NB4 (cell line): ENCODE data around the gene JAML.

ENCODE experiments used
- DNase-seq: peaks from one replicate; pipeline ENCODE4 v3.0.0; 2010; ENCODE audit warnings: low read depth
- H3K4me3 ChIP-seq: one replicate; pipeline ENCODE4 v1.5.1; 2011; ENCODE audit warnings: mild to moderate bottlenecking, low read depth, low read length, moderate library complexity
- CTCF ChIP-seq: IDR thresholded peaks from one replicate; pipeline ENCODE4 v1.5.1; 2012; ENCODE audit warnings: low read depth, low read length
- MAX ChIP-seq: IDR thresholded peaks from 2 replicates; pipeline ENCODE4 v1.6.1; 2011; ENCODE audit warnings: low read depth, low read length
- MYC ChIP-seq: IDR thresholded peaks from 2 replicates; pipeline ENCODE4 v1.6.1; 2011; ENCODE audit warnings: low read depth, low read length
- POLR2A ChIP-seq: IDR thresholded peaks from 2 replicates; pipeline ENCODE4 v1.6.1; 2011; ENCODE audit warnings: mild to moderate bottlenecking; ENCODE audit not compliant: insufficient read length; ENCODE audit errors: extremely low read depth

JAML gene

GRCh38 chr11:118223570-118223969 lies 1.2 kb downstream of the JAML start:
- H3K4me3 ChIP-seq: no peak overlapping the region
- no peak for DNase-seq
- TF ChIP-seq CTCF (no peak), MYC (no peak), MAX (no peak), POLR2A (no peak)

DNA sequence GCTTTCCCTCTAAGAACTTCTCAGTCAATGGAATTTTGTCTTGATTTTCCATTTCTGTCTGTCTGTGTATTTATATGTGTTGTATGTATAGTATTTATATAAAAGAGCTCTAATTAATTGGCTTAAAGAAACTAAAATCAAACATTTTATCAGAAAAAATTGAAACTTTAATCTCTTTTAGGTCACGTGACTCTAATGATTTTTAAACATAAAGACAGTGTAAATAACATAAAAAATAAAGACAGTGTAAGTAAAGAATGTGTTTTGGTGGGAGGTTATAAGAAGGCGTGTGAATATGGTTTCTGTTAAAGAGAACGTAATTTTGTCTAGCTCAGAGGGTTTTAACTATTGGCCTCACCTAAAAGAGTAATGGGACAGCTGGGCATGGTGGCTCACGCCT lies 2.4 kb downstream of the JAML start:
- DNase-seq: no peak
- TF ChIP-seq POLR2A: no peak
- no peak overlapping the region for H3K4me3 ChIP-seq

DNA sequence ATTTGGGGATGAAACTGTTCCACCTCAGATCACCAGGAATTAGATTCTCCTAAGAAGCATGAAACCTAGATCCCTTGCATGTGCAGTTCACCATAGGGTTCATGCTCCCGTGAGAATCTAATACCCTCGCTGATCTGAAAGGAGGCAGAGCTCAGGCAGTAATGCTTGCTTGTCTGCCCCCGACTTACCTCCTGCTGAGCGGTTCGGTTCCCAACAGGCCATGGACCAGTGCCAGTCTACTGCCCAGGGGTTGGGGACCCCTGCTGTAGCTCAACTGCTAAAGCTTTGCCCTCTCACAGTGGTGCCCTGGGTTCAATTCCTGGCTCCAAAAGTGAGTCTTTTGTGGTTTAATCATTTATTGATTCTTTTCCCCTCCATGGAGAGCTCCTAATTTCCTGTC lies 3.4 kb downstream of the JAML start:
- no peak overlapping the region for H3K4me3 ChIP-seq
- TF ChIP-seq MYC (no peak), POLR2A (no peak), MAX (no peak), CTCF (no peak)
- DNase-seq: no peak

- H3K4me3 ChIP-seq: no peak overlapping the region
- DNase-seq: no peak
- TF ChIP-seq CTCF: no peak
- TF ChIP-seq MAX: no peak
- no peak for TF ChIP-seq MYC
- TF ChIP-seq POLR2A: no peak
These were observed 5.1 kb downstream of the JAML start for GRCh38 chr11:118219732-118220131.

GRCh38 chr11:118219244-118219643 lies 5.6 kb downstream of the JAML start:
- H3K4me3 ChIP-seq: no peak overlapping the region
- no peak for TF ChIP-seq POLR2A
- TF ChIP-seq MAX: no peak
- TF ChIP-seq CTCF: no peak
- TF ChIP-seq MYC: no peak
- DNase-seq: no peak

DNA sequence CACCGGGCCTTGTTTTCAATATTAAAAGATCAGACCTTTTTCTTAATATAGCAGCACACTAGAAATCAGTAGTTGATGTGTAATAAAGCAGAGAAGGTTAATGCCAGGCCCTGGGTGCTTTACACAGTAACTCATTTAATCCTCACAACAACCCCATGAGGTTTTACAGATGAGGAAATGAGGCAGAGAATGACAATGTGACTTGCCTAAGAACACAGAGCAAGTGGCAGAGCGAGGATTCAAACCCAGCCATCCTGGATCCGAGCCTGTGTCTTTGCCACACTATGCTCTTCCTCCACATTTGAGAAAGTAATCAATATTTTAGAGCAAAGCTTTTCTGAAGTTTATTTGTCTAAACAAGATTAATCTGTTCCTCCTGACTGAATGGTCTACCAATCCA lies 7.2 kb downstream of the JAML start:
- DNase-seq: peak; percentile 31
- H3K4me3 ChIP-seq: no peak overlapping the region
- TF ChIP-seq CTCF (no peak), MYC (no peak), POLR2A (no peak), MAX (no peak)
